WERI-Rb-1 (cell line): ENCODE measurements around the gene SFMBT2.
"Not testable (repeated sequence)": the region's sequence is repeated elsewhere in the genome, so short reads cannot be mapped to it uniquely, and the experiment has no call there.

ENCODE experiments used
- DNase-seq: peaks from one replicate; pipeline ENCODE4 v3.0.0-alpha.2; 2020
- H3K27ac ChIP-seq: fragments of 250-450 bp; sonication (Bioruptor Pico); 2 replicates; pipeline ENCODE4 v1.5.1; 2020; ENCODE audit warnings: mild to moderate bottlenecking, moderate library complexity
- H3K27me3 ChIP-seq: fragments of 250-450 bp; sonication (Bioruptor Pico); 2 replicates; pipeline ENCODE4 v1.5.1; 2021; ENCODE audit warnings: mild to moderate bottlenecking, low read depth, moderate library complexity; ENCODE audit not compliant: insufficient read depth, severe bottlenecking
- H3K36me3 ChIP-seq: fragments of 250-450 bp; sonication (Bioruptor Pico); 2 replicates; pipeline ENCODE4 v1.5.1; 2020; ENCODE audit warnings: mild to moderate bottlenecking, moderate library complexity
- H3K4me3 ChIP-seq: 2 replicates; pipeline ENCODE4 v1.5.1; 2011; ENCODE audit warnings: low read depth, mild to moderate bottlenecking, control low read depth, low read length
- H3K9me3 ChIP-seq: fragments of 250-450 bp; sonication (Bioruptor Pico); 2 replicates; pipeline ENCODE4 v1.5.1; 2021; ENCODE audit warnings: mild to moderate bottlenecking, moderate library complexity; ENCODE audit not compliant: severe bottlenecking
- CTCF ChIP-seq: IDR thresholded peaks from 2 replicates; pipeline ENCODE4 v1.5.1; 2011; ENCODE audit warnings: low read depth, mild to moderate bottlenecking, control low read depth, inconsistent platforms, low read length

Gene SFMBT2

GRCh38 chr10:7301006-7301778 lies 109.6 kb downstream of the SFMBT2 start:
- Histone ChIP-seq H3K4me3 (no peak overlapping the region), H3K36me3 (no peaks in the 10 kb centered on the region), H3K27me3 (no peaks in the 10 kb centered on the region), H3K9me3 (no peaks in the 10 kb centered on the region), H3K27ac (no peak overlapping the region)
- DNase-seq, result no peak
- TF ChIP-seq CTCF, result no peak

- Histone ChIP-seq H3K36me3 (no peaks in the 10 kb centered on the region), H3K4me3 (no peak overlapping the region), H3K27ac (no peak overlapping the region), H3K27me3 (no peaks in the 10 kb centered on the region), H3K9me3 (no peaks in the 10 kb centered on the region)
- no peak for DNase-seq
- TF ChIP-seq CTCF, result no peak
These were observed 110.4 kb downstream of the SFMBT2 start for GRCh38 chr10:7300384-7300971.

- not testable (repeated sequence) for H3K27ac ChIP-seq, H3K27me3 ChIP-seq, H3K9me3 ChIP-seq, H3K36me3 ChIP-seq, H3K4me3 ChIP-seq, DNase-seq
These were observed 111.1 kb downstream of the SFMBT2 start for GRCh38 chr10:7299601-7300325.

- no peaks in the 10 kb centered on the region for H3K9me3 ChIP-seq
- H3K4me3 ChIP-seq, result no peak overlapping the region
These were observed 112.3 kb downstream of the SFMBT2 start for GRCh38 chr10:7298495-7298894.

GRCh38 chr10:7297094-7297493 lies 113.7 kb downstream of the SFMBT2 start:
- H3K36me3 ChIP-seq, result no peaks in the 10 kb centered on the region
- H3K9me3 ChIP-seq, result no peaks in the 10 kb centered on the region
- no peak for TF ChIP-seq CTCF
- no peaks in the 10 kb centered on the region for H3K27me3 ChIP-seq
- no peak for DNase-seq
- no peak overlapping the region for H3K4me3 ChIP-seq
- no peak overlapping the region for H3K27ac ChIP-seq

More at GRCh38 chr10:7298495-7298894, 112.3 kb downstream of the SFMBT2 start:
- Histone ChIP-seq H3K36me3 (no peaks in the 10 kb centered on the region), H3K27ac (no peak overlapping the region), H3K27me3 (no peaks in the 10 kb centered on the region)
- no peak for DNase-seq
- TF ChIP-seq CTCF, result no peak

GRCh38 chr10:7296648-7297047 lies 114.2 kb downstream of the SFMBT2 start:
- TF ChIP-seq CTCF, result no peak
- no peak for DNase-seq
- Histone ChIP-seq H3K27me3 (no peaks in the 10 kb centered on the region), H3K27ac (no peak overlapping the region), H3K9me3 (no peaks in the 10 kb centered on the region), H3K36me3 (no peaks in the 10 kb centered on the region), H3K4me3 (no peak overlapping the region)
